Measurements from ENCODE around the gene NT5C1A.

NT5C1A gene

DNA sequence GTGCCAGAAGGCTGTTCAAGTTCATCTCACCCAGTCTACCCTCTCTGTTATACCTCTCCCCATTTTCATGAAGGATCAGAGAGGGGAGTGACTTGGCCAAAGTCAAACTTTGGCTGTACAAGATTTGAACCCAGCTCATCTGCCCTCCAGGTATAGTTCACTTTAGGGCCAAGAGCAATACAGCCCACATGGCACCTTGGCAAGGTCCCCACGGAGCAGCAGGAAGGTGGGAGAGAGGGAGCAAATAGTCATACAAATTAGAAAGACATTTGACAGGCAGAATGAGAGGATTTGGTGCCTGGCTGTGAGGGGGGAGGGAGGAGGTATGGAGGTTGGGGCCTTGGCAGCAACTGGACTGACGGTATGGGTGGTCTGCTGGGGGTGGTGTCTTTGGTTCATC lies 18.3 kb upstream of the NT5C1A start:
- TF ChIP-seq, protein P1, sequence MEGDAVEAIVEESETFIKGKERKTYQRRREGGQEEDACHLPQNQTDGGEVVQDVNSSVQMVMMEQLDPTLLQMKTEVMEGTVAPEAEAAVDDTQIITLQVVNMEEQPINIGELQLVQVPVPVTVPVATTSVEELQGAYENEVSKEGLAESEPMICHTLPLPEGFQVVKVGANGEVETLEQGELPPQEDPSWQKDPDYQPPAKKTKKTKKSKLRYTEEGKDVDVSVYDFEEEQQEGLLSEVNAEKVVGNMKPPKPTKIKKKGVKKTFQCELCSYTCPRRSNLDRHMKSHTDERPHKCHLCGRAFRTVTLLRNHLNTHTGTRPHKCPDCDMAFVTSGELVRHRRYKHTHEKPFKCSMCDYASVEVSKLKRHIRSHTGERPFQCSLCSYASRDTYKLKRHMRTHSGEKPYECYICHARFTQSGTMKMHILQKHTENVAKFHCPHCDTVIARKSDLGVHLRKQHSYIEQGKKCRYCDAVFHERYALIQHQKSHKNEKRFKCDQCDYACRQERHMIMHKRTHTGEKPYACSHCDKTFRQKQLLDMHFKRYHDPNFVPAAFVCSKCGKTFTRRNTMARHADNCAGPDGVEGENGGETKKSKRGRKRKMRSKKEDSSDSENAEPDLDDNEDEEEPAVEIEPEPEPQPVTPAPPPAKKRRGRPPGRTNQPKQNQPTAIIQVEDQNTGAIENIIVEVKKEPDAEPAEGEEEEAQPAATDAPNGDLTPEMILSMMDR (IDR thresholded peaks at IDR 0.05; ENCODE audit: low read length, missing control alignments), result no peak
- no peak for DNase-seq (ENCODE audit: low read depth)
- no peak overlapping the region for H3K4me3 ChIP-seq (replicated peaks; ENCODE audit: low read depth, low read length)

DNA sequence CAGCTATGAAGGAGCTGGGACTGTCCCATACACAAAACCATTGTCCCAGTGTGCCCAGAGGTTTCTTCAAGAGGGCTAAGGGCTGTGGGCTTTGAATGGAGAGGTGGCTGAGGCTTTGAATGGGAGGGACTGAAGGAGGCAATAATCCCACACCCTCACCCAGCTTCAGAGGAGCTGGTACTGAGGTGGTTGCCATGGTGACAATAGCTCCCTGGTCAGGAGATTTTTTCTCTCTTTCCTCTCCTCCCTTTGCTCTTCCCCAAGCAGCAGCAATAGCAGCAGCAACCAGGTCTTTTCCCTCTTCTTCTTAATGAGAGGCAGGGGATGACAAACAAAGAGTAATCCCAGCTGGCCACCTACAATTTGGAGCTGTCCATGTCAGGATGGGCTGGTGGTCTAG lies 17.7 kb upstream of the NT5C1A start:
- no peak overlapping the region for H3K4me3 ChIP-seq (replicated peaks; ENCODE audit: low read depth, low read length)
- no peak for DNase-seq (ENCODE audit: low read depth)
- TF ChIP-seq, protein P1 (IDR thresholded peaks at IDR 0.05; ENCODE audit: low read length, missing control alignments), result no peak

DNA sequence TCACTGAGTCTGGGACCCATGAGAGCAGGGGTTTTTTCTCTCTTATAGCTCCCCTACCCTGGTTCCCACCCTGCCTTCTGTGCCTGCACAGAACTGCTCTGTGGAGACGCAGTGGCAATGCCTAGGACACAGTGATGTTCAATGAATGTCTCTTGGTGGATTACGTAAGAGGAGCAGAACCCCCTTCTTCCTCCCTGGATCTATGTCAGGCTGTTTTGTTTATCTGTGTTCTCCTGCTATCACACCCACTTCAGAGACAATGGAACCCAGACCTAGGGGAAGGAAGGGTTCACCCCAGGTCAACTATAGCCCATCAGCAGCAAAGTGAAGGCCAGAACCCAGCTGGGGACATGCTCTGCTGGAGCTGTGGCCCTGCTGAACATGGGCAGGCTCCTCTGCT lies 17.3 kb upstream of the NT5C1A start:
- no peak for DNase-seq (ENCODE audit: low read depth)
- no peak overlapping the region for H3K4me3 ChIP-seq (replicated peaks; ENCODE audit: low read depth, low read length)
- TF ChIP-seq, protein P1 (IDR thresholded peaks at IDR 0.05; ENCODE audit: low read length, missing control alignments), result no peak

DNA sequence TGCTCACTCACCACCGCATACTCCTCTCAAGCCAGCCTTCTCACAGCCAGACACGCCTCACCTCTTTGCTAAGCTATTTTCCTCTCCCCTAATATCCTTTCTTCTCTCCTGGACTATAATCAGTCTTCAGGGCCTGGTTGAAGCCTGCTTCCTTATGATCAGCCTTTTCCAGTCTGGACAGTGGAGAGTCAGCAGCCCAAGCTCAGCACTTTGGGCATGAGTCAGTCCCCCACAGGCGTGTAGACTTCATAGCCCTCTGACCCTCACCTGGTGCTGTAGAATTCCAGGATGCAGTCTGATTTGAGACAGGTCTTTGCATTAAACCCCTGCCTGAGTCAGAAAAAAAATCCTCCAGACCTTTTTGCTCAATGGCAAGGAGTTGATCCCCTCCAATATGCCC lies 16.8 kb upstream of the NT5C1A start:
- H3K4me3 ChIP-seq (replicated peaks; ENCODE audit: low read depth, low read length), result no peak overlapping the region
- TF ChIP-seq, protein P1 (IDR thresholded peaks at IDR 0.05; ENCODE audit: low read length, missing control alignments), result no peak
- DNase-seq (ENCODE audit: low read depth), result no peak

DNA sequence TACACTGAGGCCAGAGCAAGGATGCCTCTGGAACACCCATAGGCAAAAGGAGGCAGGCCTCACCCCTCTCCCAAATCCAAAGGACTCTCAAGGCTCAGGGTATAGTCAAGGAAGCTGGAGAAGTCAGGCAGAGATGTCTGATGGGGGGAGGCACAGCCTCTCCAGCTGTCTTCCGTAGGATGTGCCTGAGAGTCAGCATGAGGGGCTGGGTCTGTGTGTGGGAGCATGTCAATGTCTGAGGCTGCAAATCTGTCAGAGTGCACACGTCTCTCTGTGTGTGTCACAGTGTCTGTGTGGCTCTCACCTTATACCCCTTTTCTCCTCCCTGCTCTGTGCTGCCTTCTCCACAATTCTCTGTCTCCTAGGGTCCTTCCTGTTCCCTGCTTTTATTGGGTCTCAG lies 15.3 kb upstream of the NT5C1A start:
- H3K4me3 ChIP-seq (replicated peaks; ENCODE audit: low read depth, low read length), result no peak overlapping the region
- no peak for DNase-seq (ENCODE audit: low read depth)
- TF ChIP-seq, protein P1 (IDR thresholded peaks at IDR 0.05; ENCODE audit: low read length, missing control alignments), result no peak

DNA sequence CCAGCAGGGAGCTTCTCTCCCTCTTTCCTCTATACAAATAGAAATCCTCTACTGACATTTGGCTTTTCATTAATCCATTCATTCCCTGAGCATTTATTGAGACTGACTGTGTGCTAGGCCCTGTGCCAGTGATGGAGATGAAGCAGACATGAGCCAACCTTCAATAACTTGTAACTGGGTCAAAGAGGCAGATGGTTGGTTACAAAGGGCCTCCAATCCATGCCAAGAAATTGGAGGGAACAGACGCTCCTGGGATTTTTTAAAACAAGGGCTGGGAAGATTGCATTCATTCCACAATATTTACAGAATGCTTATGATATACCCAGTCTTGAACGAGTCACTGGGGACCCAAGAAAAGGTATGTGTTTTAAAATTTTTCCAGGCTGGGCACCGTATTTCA lies 13.2 kb upstream of the NT5C1A start:
- H3K4me3 ChIP-seq (replicated peaks; ENCODE audit: low read depth, low read length), result no peak overlapping the region
- no peak for DNase-seq (ENCODE audit: low read depth)
- TF ChIP-seq, protein P1 (IDR thresholded peaks at IDR 0.05; ENCODE audit: low read length, missing control alignments), result no peak

DNA sequence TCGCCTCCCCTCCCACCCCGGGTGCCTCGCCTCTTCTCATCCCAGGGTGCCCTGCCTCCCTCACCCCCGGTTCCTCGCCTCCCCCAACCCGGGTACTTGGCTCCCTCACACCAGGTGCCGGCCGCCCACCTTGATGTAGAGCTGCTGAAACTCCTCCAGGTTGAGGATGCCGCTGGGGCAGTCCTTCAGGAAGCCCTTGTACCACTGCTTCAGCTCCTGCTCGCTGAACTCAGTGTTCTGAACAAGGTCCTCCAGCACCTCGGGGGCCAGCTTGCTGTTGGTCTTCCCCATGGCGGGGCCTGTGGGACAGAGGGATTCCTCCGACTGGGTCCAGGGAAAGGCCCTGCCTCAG lies 12.4 kb upstream of the NT5C1A start:
- H3K4me3 ChIP-seq (replicated peaks; ENCODE audit: low read depth, low read length), result no peak overlapping the region
- no peak for DNase-seq (ENCODE audit: low read depth)
- TF ChIP-seq, protein P1 (IDR thresholded peaks at IDR 0.05; ENCODE audit: low read length, missing control alignments), result no peak
